Esophagus muscularis mucosa (tissue), 4 donors: ENCODE data around the gene CTIF. TPM values are rescaled to one million over a fixed set of nuclear protein-coding genes. Genes with fewer than 3 reads are reported as not detected.

Source experiments
- DNase-seq: peaks from one replicate; pipeline ENCODE4 v3.0.0-alpha.2; 2017; ENCODE audit errors: extremely low spot score
- H3K27ac ChIP-seq, 4 donors: fragments of 200-600 bp; sonication (generic); replicated peaks in 1 of 4; 1 replicate in 3 of 4; 2 replicates in 1 of 4; pipeline ENCODE4 v1.5.1; 2016 to 2019; ENCODE audit warnings: mild to moderate bottlenecking in 1 of 4
- H3K27me3 ChIP-seq, 4 donors: fragments of 200-600 bp; sonication (generic); one replicate each; pipeline versions ENCODE4 v1.5.1 to v1.6.0; 2016 to 2019
- H3K36me3 ChIP-seq, 4 donors: fragments of 200-600 bp; sonication (generic); one replicate each; pipeline ENCODE4 v1.5.1; 2016 to 2019
- H3K4me1 ChIP-seq, 4 donors: fragments of 200-600 bp; sonication (generic); one replicate each; pipeline ENCODE4 v1.5.1; 2016 to 2019
- H3K4me3 ChIP-seq, 4 donors: fragments of 200-600 bp; sonication (generic); 1 replicate in 2 of 4; 2 replicates in 2 of 4; pipeline ENCODE4 v1.5.1; 2016 to 2019; ENCODE audit warnings: mild to moderate bottlenecking in 4 of 4, moderate library complexity in 1 of 4
- H3K9me3 ChIP-seq, 4 donors: fragments of 200-600 bp; sonication (generic); 1 replicate in 3 of 4; 2 replicates in 1 of 4; pipeline ENCODE4 v1.5.1; 2016 to 2019
- EP300 ChIP-seq: sonication (generic); formaldehyde crosslinking; IDR thresholded peaks from one replicate; pipeline ENCODE4 v1.6.1; 2017; ENCODE audit warnings: antibody characterized with exemption
- POLR2A ChIP-seq: fragments of 450-650 bp; IDR thresholded peaks from one replicate; pipeline ENCODE4 v1.6.1; 2017; ENCODE audit warnings: antibody characterized with exemption, moderate library complexity, mild to moderate bottlenecking, low read depth
- POLR2AphosphoS5 ChIP-seq, 2 donors: sonication (generic); formaldehyde crosslinking; IDR thresholded peaks; one replicate each; pipeline ENCODE4 v1.6.1; 2017; ENCODE audit warnings: antibody characterized with exemption in 2 of 2
- WGBS: methylation state at CpG from one replicate; pipeline ENCODE4 v1.1.5; 2018; 5-methylcytosine and 5-hydroxymethylcytosine counted together
- intact Hi-C: fragments of 100-400 bp; cut with DNase I; formaldehyde crosslinking; loops from one replicate; pipeline ENCODE4 v1.15.1; 2023
- total RNA-seq, 4 donors: library from RNA; depleted of rRNA; stranded (reverse); fragments of >200 nt; gene quantifications; one replicate each; pipeline versions ENCODE4 v1.1.0 to v1.2.1, GENCODE V29; 2016
- TF ChIP-seq, protein P1 (sequence below), 3 experiments: fragments of 200-600 bp in 2 of 3; fragments of 450-650 bp in 1 of 3; sonication (generic) in 2 of 3; IDR thresholded peaks; one replicate each; pipeline ENCODE4 v1.5.1; 2017 to 2019; ENCODE audit warnings: antibody characterized with exemption in 3 of 3, mild to moderate bottlenecking in 2 of 3, moderate library complexity in 1 of 3

CTIF gene
- total RNA-seq, 4 donors from 2014 or later, result 63.1 to 137 (median 87.7) TPM

DNA sequence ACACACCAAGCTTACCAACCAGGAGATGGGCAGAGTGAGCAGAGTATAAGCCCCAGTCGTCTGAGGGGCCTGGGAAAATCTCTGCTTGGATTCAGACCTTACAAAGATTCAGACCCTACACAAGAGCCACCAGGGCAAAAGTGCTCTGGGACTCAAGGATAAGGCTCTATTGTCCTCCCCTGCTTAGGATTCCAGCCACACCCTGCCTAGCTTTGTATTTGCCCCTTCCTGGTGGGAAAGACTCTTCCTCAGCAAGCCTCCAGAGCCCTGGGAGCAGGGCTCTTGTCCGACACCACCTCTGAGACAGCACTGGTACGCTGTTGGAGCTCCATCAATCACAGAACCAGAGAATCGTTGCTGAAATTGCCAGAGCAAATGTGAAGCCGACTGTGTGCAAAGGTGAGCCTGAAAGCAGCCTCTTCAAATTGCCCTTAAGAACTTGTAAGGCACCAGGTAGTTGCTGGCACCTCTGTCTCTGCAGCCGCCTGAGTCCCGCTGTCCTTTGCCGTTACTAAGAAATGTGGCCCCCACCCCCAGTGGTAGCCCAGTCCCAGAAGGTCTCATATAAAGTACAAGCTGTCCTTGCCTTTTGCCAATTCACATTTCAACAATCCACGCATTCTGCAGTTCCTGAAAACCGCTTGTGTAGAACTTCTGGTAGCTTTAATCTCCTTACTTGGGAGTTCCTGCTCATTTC lies 148.7 kb downstream of the CTIF start:
- intact Hi-C loops, result loop anchor here (10.0 kb wide), 1 partner anchor 77 kb away; no protein-coding TSS in a partner anchor
- H3K9me3 ChIP-seq, result no peaks in the 10 kb centered on the region
- 78% methylated on average over 10 of the region's 10 CpGs for WGBS
- no peaks in the 10 kb centered on the region for H3K27me3 ChIP-seq
- TF ChIP-seq POLR2A (no peak), POLR2AphosphoS5 (IDR thresholded peaks at IDR 0.05) (peak; percentile 65 to 68), EP300 (peak; percentile 89)
- peaks cover 13 to 28% (median 22%) of the 10 kb centered on the region in 4 donors for H3K4me1 ChIP-seq
- H3K27ac ChIP-seq, result peak overlapping the region; percentile 66 to 80 (median 70)
- H3K4me3 ChIP-seq, result no peak overlapping the region
- DNase-seq, result no peak
- peaks cover 4 to 41% (median 17%) of the 10 kb centered on the region in 4 donors for H3K36me3 ChIP-seq

DNA sequence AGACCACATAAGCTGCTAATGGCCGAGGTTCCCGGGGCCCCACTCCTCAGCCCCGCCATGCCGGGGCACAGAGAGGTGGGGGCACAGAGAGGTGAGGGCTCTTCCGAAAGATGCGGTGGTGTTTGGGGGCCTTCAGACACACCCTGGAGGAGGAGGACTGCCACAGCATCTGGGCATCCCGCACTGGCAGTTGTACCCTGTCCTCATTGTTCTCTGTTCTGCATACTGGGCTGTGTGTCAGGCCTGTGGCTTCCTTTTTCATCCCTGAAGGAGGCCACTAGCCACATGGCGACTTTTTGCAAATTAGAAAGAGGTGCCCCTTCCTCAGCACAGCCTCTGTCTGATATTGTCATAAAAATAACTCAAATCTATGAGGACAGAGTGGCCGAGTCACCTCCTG lies 150.1 kb downstream of the CTIF start:
- 96% methylated on average over 9 of the region's 9 CpGs for WGBS
- H3K36me3 ChIP-seq, result peaks cover 4 to 30% (median 15%) of the 10 kb centered on the region in 4 donors
- no peak for TF ChIP-seq EP300
- TF ChIP-seq, protein P1, sequence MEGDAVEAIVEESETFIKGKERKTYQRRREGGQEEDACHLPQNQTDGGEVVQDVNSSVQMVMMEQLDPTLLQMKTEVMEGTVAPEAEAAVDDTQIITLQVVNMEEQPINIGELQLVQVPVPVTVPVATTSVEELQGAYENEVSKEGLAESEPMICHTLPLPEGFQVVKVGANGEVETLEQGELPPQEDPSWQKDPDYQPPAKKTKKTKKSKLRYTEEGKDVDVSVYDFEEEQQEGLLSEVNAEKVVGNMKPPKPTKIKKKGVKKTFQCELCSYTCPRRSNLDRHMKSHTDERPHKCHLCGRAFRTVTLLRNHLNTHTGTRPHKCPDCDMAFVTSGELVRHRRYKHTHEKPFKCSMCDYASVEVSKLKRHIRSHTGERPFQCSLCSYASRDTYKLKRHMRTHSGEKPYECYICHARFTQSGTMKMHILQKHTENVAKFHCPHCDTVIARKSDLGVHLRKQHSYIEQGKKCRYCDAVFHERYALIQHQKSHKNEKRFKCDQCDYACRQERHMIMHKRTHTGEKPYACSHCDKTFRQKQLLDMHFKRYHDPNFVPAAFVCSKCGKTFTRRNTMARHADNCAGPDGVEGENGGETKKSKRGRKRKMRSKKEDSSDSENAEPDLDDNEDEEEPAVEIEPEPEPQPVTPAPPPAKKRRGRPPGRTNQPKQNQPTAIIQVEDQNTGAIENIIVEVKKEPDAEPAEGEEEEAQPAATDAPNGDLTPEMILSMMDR (IDR thresholded peaks at IDR 0.05), result no peak
- TF ChIP-seq POLR2AphosphoS5 (IDR thresholded peaks at IDR 0.05), result no peak
- no peak for TF ChIP-seq POLR2A
- H3K27ac ChIP-seq, result peak overlapping the region in 3 of 4 donors; percentile 66 to 80 (median 72)
- H3K4me1 ChIP-seq, result peaks cover 17 to 36% (median 25%) of the 10 kb centered on the region in 4 donors
- no peak for DNase-seq
- H3K9me3 ChIP-seq, result no peaks in the 10 kb centered on the region
- no peak overlapping the region for H3K4me3 ChIP-seq
- intact Hi-C loops, result loop anchor here (10.0 kb wide), 1 partner anchor 76 kb away; no protein-coding TSS in a partner anchor
- no peaks in the 10 kb centered on the region for H3K27me3 ChIP-seq

DNA sequence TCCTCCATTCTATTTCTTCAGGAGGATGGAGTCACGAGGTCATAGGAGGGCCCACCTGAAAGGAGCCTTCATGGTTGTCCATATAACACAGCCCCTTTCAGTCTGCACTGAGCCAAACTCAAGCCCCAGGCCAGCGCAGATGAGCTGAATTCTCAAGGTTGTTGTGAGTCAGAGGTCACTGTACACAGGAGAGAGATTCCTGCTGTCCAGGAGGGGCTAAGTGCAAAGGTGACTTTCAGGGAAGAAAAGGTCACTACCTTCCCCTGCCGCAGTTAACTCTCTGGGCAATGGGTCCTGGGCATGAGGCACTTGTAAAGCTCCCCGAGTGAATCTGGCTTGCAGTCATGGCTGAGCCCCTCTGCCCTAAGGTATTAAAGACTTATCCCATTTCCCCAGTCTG lies 150.7 kb downstream of the CTIF start:
- 94% methylated on average over 3 of the region's 4 CpGs for WGBS
- H3K4me1 ChIP-seq, result peaks cover 18 to 37% (median 26%) of the 10 kb centered on the region in 4 donors
- DNase-seq, result no peak
- H3K27ac ChIP-seq, result no peak overlapping the region
- no peak for TF ChIP-seq POLR2A
- TF ChIP-seq, protein P1 (IDR thresholded peaks at IDR 0.05), result no peak
- no peak for TF ChIP-seq EP300
- TF ChIP-seq POLR2AphosphoS5 (IDR thresholded peaks at IDR 0.05), result no peak
- no peak overlapping the region for H3K4me3 ChIP-seq
- H3K9me3 ChIP-seq, result no peaks in the 10 kb centered on the region
- H3K36me3 ChIP-seq, result peaks cover 4 to 30% (median 15%) of the 10 kb centered on the region in 4 donors
- H3K27me3 ChIP-seq, result no peaks in the 10 kb centered on the region
- intact Hi-C loops, result loop anchor here (10.0 kb wide), 1 partner anchor 75 kb away; no protein-coding TSS in a partner anchor

DNA sequence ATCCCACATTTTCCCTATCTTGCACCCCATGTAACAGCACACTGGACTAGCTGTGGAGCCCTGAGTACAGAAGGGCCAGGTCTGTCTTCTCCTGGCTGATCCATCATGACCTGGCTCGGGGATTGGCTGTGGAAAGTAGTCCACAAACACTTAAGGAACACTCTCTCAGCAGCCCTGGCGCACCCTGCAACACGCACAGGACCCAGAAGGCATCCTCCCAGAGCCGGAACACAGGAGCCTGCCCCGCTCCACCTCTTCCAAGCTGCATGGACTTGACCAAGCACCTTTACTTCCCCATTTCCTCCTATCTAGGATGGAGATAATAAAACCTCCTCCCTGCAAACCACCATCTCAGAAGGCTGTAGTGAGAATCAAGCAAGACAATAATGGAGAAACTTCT lies 151.7 kb downstream of the CTIF start:
- Histone ChIP-seq H3K4me3 (no peak overlapping the region), H3K27ac (no peak overlapping the region), H3K36me3 (peaks cover 4 to 30% (median 15%) of the 10 kb centered on the region in 4 donors), H3K27me3 (no peaks in the 10 kb centered on the region), H3K4me1 (peaks cover 16 to 37% (median 26%) of the 10 kb centered on the region in 4 donors), H3K9me3 (no peaks in the 10 kb centered on the region)
- intact Hi-C loops, result no loop called here
- 96% methylated on average over 5 of the region's 5 CpGs for whole genome bisulfite sequencing
- DNase-seq, result no peak
- TF ChIP-seq POLR2AphosphoS5 (IDR thresholded peaks at IDR 0.05) (no peak), EP300 (no peak), POLR2A (no peak)
- TF ChIP-seq, protein P1 (IDR thresholded peaks at IDR 0.05), result no peak

DNA sequence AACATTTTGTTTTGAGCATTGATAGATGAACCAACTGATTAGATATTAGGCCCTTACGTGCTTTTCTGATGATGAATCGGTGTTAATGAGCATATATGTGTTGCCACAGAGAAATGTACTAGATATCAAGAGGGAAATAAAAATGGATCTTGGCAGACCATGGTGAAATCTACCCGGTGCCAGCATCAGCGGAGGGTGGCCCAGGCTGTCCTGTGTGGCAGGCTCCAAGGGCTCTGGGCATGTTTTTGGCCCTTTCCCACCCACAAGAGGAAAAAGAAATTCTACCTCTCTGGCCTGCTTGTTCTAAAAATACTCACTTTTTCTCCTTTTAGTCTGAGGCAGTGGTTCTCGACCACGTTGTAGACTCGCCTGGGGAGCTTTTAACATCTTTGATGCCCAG lies 154.2 kb downstream of the CTIF start:
- peaks cover 14 to 38% (median 15%) of the 10 kb centered on the region in 4 donors for H3K4me1 ChIP-seq
- H3K9me3 ChIP-seq, result no peaks in the 10 kb centered on the region
- no peak overlapping the region for H3K27ac ChIP-seq
- peaks cover 4 to 24% (median 14%) of the 10 kb centered on the region in 4 donors for H3K36me3 ChIP-seq
- no peak for DNase-seq
- intact Hi-C loops, result no loop called here
- 96% methylated on average over 7 of the region's 7 CpGs for WGBS
- no peak for TF ChIP-seq POLR2AphosphoS5 (IDR thresholded peaks at IDR 0.05)
- TF ChIP-seq, protein P1 (IDR thresholded peaks at IDR 0.05), result no peak
- TF ChIP-seq POLR2A, result no peak
- TF ChIP-seq EP300, result no peak
- H3K4me3 ChIP-seq, result no peak overlapping the region
- H3K27me3 ChIP-seq, result no peaks in the 10 kb centered on the region
